Stomach smooth muscle (tissue), 2 donors: Measurements from ENCODE around the gene LPA.
"Not testable (repeated sequence)": the region's sequence is repeated elsewhere in the genome, so short reads cannot be mapped to it uniquely, and the experiment has no call there.

Experiments used
- H3K27ac ChIP-seq: one replicate; pipeline ENCODE4 v1.7.0; 2013; ENCODE audit warnings: mild to moderate bottlenecking, low read length, inconsistent platforms
- H3K27me3 ChIP-seq, 2 donors: one replicate each; pipeline ENCODE4 v1.7.0; 2013; ENCODE audit warnings: low read length in 2 of 2; ENCODE audit not compliant: insufficient read depth in 2 of 2, control insufficient read depth in 1 of 2
- H3K36me3 ChIP-seq, 2 donors: one replicate each; pipeline ENCODE4 v1.7.0; 2013; ENCODE audit warnings: low read length in 2 of 2; ENCODE audit not compliant: control insufficient read depth in 2 of 2, insufficient read depth in 2 of 2
- H3K4me1 ChIP-seq: one replicate; pipeline ENCODE4 v1.7.0; 2013; ENCODE audit warnings: low read length; ENCODE audit not compliant: control insufficient read depth, insufficient read depth
- H3K4me3 ChIP-seq, 2 donors: one replicate each; pipeline ENCODE4 v1.7.0; 2013; ENCODE audit warnings: low read length in 2 of 2
- H3K9ac ChIP-seq, 2 donors: one replicate each; pipeline ENCODE4 v1.7.0; 2013; ENCODE audit warnings: low read length in 2 of 2, mild to moderate bottlenecking in 1 of 2
- H3K9me3 ChIP-seq, 2 donors: one replicate each; pipeline ENCODE4 v1.7.0; 2013; ENCODE audit warnings: low read length in 2 of 2; ENCODE audit not compliant: control insufficient read depth in 2 of 2
- donor health status: healthy.
- donor health status: Pancreatic carcinoma.

The LPA gene

GRCh38 chr6:160690458-160690857 is 26.4 kb upstream of the LPA start:
- Histone ChIP-seq H3K4me1 (no peaks in the 10 kb centered on the region), H3K4me3 (no peak overlapping the region), H3K27ac (no peak overlapping the region), H3K9me3 (peaks cover 0 to 2% of the 10 kb centered on the region in 2 donors), H3K27me3 (no peaks in the 10 kb centered on the region), H3K36me3 (no peaks in the 10 kb centered on the region), H3K9ac (no peak overlapping the region)

GRCh38 chr6:160685762-160686450 is 21.8 kb upstream of the LPA start:
- Histone ChIP-seq H3K27ac (no peak overlapping the region), H3K27me3 (no peaks in the 10 kb centered on the region), H3K4me3 (no peak overlapping the region), H3K36me3 (no peaks in the 10 kb centered on the region), H3K4me1 (no peaks in the 10 kb centered on the region), H3K9ac (no peak overlapping the region), H3K9me3 (peaks cover 0 to 2% of the 10 kb centered on the region in 2 donors)

- not testable (repeated sequence) for H3K4me3 ChIP-seq, H3K27me3 ChIP-seq, H3K9ac ChIP-seq, H3K36me3 ChIP-seq, H3K27ac ChIP-seq, H3K9me3 ChIP-seq, H3K4me1 ChIP-seq
Measured at GRCh38 chr6:160685101-160685761, 21.2 kb upstream of the LPA start.

- no peak overlapping the region for H3K9ac ChIP-seq
- H3K36me3 ChIP-seq: no peaks in the 10 kb centered on the region
- peaks cover 0 to 10% of the 10 kb centered on the region in 2 donors for H3K27me3 ChIP-seq
- no peak overlapping the region for H3K27ac ChIP-seq
- no peaks in the 10 kb centered on the region for H3K9me3 ChIP-seq
- no peaks in the 10 kb centered on the region for H3K4me1 ChIP-seq
- peak overlapping the region in 1 of 2 donors; percentile 29 for H3K4me3 ChIP-seq
Measured at GRCh38 chr6:160679402-160679769, 15.3 kb upstream of the LPA start.

- no peaks in the 10 kb centered on the region for H3K4me1 ChIP-seq
- peak overlapping the region in 1 of 2 donors; percentile 29 for H3K4me3 ChIP-seq
- no peak overlapping the region for H3K9ac ChIP-seq
- peaks cover 0 to 10% of the 10 kb centered on the region in 2 donors for H3K27me3 ChIP-seq
- no peaks in the 10 kb centered on the region for H3K9me3 ChIP-seq
- no peak overlapping the region for H3K27ac ChIP-seq
- H3K36me3 ChIP-seq: no peaks in the 10 kb centered on the region
Measured at GRCh38 chr6:160678744-160679401, 14.8 kb upstream of the LPA start.

GRCh38 chr6:160678230-160678629 is 14.2 kb upstream of the LPA start:
- no peaks in the 10 kb centered on the region for H3K9me3 ChIP-seq
- H3K4me3 ChIP-seq: no peak overlapping the region
- H3K27me3 ChIP-seq: peaks cover 0 to 10% of the 10 kb centered on the region in 2 donors
- H3K9ac ChIP-seq: no peak overlapping the region
- H3K4me1 ChIP-seq: no peaks in the 10 kb centered on the region
- no peak overlapping the region for H3K27ac ChIP-seq
- no peaks in the 10 kb centered on the region for H3K36me3 ChIP-seq

- H3K27me3 ChIP-seq, H3K36me3 ChIP-seq, H3K9me3 ChIP-seq, H3K9ac ChIP-seq, H3K4me3 ChIP-seq, H3K27ac ChIP-seq, H3K4me1 ChIP-seq: not testable (repeated sequence)
Measured at GRCh38 chr6:160676418-160676817, 12.3 kb upstream of the LPA start.

- Histone ChIP-seq H3K4me3 (no peak overlapping the region), H3K27ac (no peak overlapping the region), H3K27me3 (no peaks in the 10 kb centered on the region), H3K9ac (no peak overlapping the region), H3K4me1 (no peaks in the 10 kb centered on the region), H3K9me3 (peaks cover 0 to 5% of the 10 kb centered on the region in 2 donors), H3K36me3 (no peaks in the 10 kb centered on the region)
Measured at GRCh38 chr6:160668589-160668988, 4.5 kb upstream of the LPA start.

- H3K9me3 ChIP-seq: peaks cover 0 to 5% of the 10 kb centered on the region in 2 donors
- no peak overlapping the region for H3K4me3 ChIP-seq
- H3K27ac ChIP-seq: no peak overlapping the region
- H3K9ac ChIP-seq: no peak overlapping the region
- H3K4me1 ChIP-seq: no peaks in the 10 kb centered on the region
- no peaks in the 10 kb centered on the region for H3K27me3 ChIP-seq
- H3K36me3 ChIP-seq: no peaks in the 10 kb centered on the region
Measured at GRCh38 chr6:160667639-160668481, 3.8 kb upstream of the LPA start.

- Histone ChIP-seq H3K27ac (no peak overlapping the region), H3K36me3 (no peaks in the 10 kb centered on the region), H3K27me3 (no peaks in the 10 kb centered on the region), H3K4me1 (no peaks in the 10 kb centered on the region), H3K9me3 (peaks cover 0 to 2% of the 10 kb centered on the region in 2 donors), H3K9ac (no peak overlapping the region), H3K4me3 (no peak overlapping the region)
Measured at GRCh38 chr6:160662842-160663241, 1.2 kb downstream of the LPA start.
